HEK293 (cell line): Measurements from ENCODE around the gene SEC24A.

ENCODE experiments used
- BCL6B ChIP-seq: fragments of 450-650 bp; formaldehyde crosslinking; IDR thresholded peaks from 2 replicates; pipeline ENCODE4 v1.5.1; 2017; ENCODE audit warnings: missing biosample characterization, missing genetic modification characterization
- FEZF1 ChIP-seq: fragments of 450-650 bp; formaldehyde crosslinking; IDR thresholded peaks from 2 replicates; pipeline ENCODE4 v1.5.1; 2016; ENCODE audit warnings: missing biosample characterization, missing genetic modification characterization
- GFI1B ChIP-seq: fragments of 450-650 bp; formaldehyde crosslinking; IDR thresholded peaks from 2 replicates; pipeline ENCODE4 v1.5.1; 2016; ENCODE audit warnings: missing biosample characterization, missing genetic modification characterization
- GLIS2 ChIP-seq: fragments of 450-650 bp; formaldehyde crosslinking; IDR thresholded peaks from 2 replicates; pipeline ENCODE4 v1.5.1; 2016; ENCODE audit warnings: missing biosample characterization, missing genetic modification characterization
- HIC1 ChIP-seq: fragments of 450-650 bp; formaldehyde crosslinking; IDR thresholded peaks from 2 replicates; pipeline ENCODE4 v1.5.1; 2016; ENCODE audit warnings: missing biosample characterization, missing genetic modification characterization
- IKZF3 ChIP-seq: fragments of 450-650 bp; IDR thresholded peaks from 2 replicates; pipeline ENCODE4 v1.5.0; 2018; ENCODE audit warnings: missing biosample characterization, mild to moderate bottlenecking, missing genetic modification characterization, moderate library complexity
- SALL2 ChIP-seq: fragments of 450-650 bp; formaldehyde crosslinking; IDR thresholded peaks from 2 replicates; pipeline ENCODE4 v1.5.0; 2017; ENCODE audit warnings: missing biosample characterization, mild to moderate bottlenecking, missing genetic modification characterization, borderline replicate concordance
- ZBTB1 ChIP-seq: fragments of 450-650 bp; formaldehyde crosslinking; IDR thresholded peaks from 2 replicates; pipeline ENCODE4 v1.5.1; 2016; ENCODE audit warnings: missing biosample characterization, missing genetic modification characterization
- ZBTB17 ChIP-seq: fragments of 450-650 bp; formaldehyde crosslinking; IDR thresholded peaks from 2 replicates; pipeline ENCODE4 v1.5.1; 2016; ENCODE audit warnings: missing biosample characterization, missing genetic modification characterization
- ZBTB26 ChIP-seq: fragments of 450-650 bp; formaldehyde crosslinking; optimal IDR thresholded peaks from 2 replicates; pipeline ENCODE3; 2016; ENCODE audit warnings: missing biosample characterization, mild to moderate bottlenecking, missing genetic modification characterization
- ZFP41 ChIP-seq: fragments of 450-650 bp; formaldehyde crosslinking; IDR thresholded peaks from 2 replicates; pipeline ENCODE4 v1.5.1; 2016; ENCODE audit warnings: missing biosample characterization, missing genetic modification characterization, borderline replicate concordance
- ZNF112 ChIP-seq: fragments of 450-650 bp; formaldehyde crosslinking; IDR thresholded peaks from 2 replicates; pipeline ENCODE4 v1.5.0; 2017; ENCODE audit warnings: missing biosample characterization, missing genetic modification characterization
- ZNF169 ChIP-seq: fragments of 450-650 bp; formaldehyde crosslinking; IDR thresholded peaks from 2 replicates; pipeline ENCODE4 v1.5.1; 2016; ENCODE audit warnings: missing biosample characterization, missing genetic modification characterization
- ZNF202 ChIP-seq: fragments of 450-650 bp; formaldehyde crosslinking; IDR thresholded peaks from 2 replicates; pipeline ENCODE4 v1.5.1; 2016; ENCODE audit warnings: missing biosample characterization, missing genetic modification characterization, borderline replicate concordance
- ZNF221 ChIP-seq: fragments of 450-650 bp; formaldehyde crosslinking; IDR thresholded peaks from 2 replicates; pipeline ENCODE4 v1.5.1; 2017; ENCODE audit warnings: missing biosample characterization, missing genetic modification characterization, borderline replicate concordance
- ZNF280C ChIP-seq: fragments of 450-650 bp; formaldehyde crosslinking; IDR thresholded peaks from 2 replicates; pipeline ENCODE4 v1.5.1; 2016; ENCODE audit warnings: missing biosample characterization, missing genetic modification characterization
- ZNF292 ChIP-seq: fragments of 450-650 bp; formaldehyde crosslinking; IDR thresholded peaks from 2 replicates; pipeline ENCODE4 v1.5.1; 2016; ENCODE audit warnings: low read depth, missing biosample characterization, missing genetic modification characterization, borderline replicate concordance
- ZNF311 ChIP-seq: fragments of 450-650 bp; formaldehyde crosslinking; IDR thresholded peaks from 2 replicates; pipeline ENCODE4 v1.5.1; 2017; ENCODE audit warnings: missing biosample characterization, missing genetic modification characterization, borderline replicate concordance
- ZNF335 ChIP-seq: fragments of 450-650 bp; formaldehyde crosslinking; conservative IDR thresholded peaks from 2 replicates; pipeline ENCODE4 v1.5.1; 2016; ENCODE audit warnings: missing biosample characterization, missing genetic modification characterization
- ZNF341 ChIP-seq: fragments of 450-650 bp; formaldehyde crosslinking; IDR thresholded peaks from 2 replicates; pipeline ENCODE4; 2016; ENCODE audit warnings: low read depth, missing biosample characterization, missing genetic modification characterization
- ZNF423 ChIP-seq: fragments of 450-650 bp; formaldehyde crosslinking; IDR thresholded peaks from 2 replicates; pipeline ENCODE4 v1.5.1; 2016; ENCODE audit warnings: missing biosample characterization, missing genetic modification characterization
- ZNF473 ChIP-seq: fragments of 450-650 bp; formaldehyde crosslinking; IDR thresholded peaks from 2 replicates; pipeline ENCODE4 v1.5.1; 2017; ENCODE audit warnings: missing biosample characterization, missing genetic modification characterization
- ZNF510 ChIP-seq: fragments of 450-650 bp; formaldehyde crosslinking; IDR thresholded peaks from 2 replicates; pipeline ENCODE4 v1.5.1; 2018; ENCODE audit warnings: mild to moderate bottlenecking, missing genetic modification characterization, missing biosample characterization; ENCODE audit not compliant: insufficient replicate concordance
- ZNF518A ChIP-seq: fragments of 450-650 bp; formaldehyde crosslinking; conservative IDR thresholded peaks from 2 replicates; pipeline ENCODE4 v1.5.1; 2016; ENCODE audit warnings: low read depth, missing biosample characterization, missing genetic modification characterization
- ZNF560 ChIP-seq: fragments of 450-650 bp; formaldehyde crosslinking; IDR thresholded peaks from 2 replicates; pipeline ENCODE4 v1.5.1; 2017; ENCODE audit warnings: missing biosample characterization, missing genetic modification characterization, borderline replicate concordance
- ZNF626 ChIP-seq: fragments of 450-650 bp; sonication (Bioruptor Pico); formaldehyde crosslinking; IDR thresholded peaks from 2 replicates; pipeline ENCODE4 v1.5.1; 2018; ENCODE audit warnings: missing biosample characterization, missing genetic modification characterization, inconsistent platforms
- ZNF629 ChIP-seq: fragments of 450-650 bp; formaldehyde crosslinking; IDR thresholded peaks from 2 replicates; pipeline ENCODE4 v1.5.1; 2017; ENCODE audit warnings: missing biosample characterization, missing genetic modification characterization
- ZNF707 ChIP-seq: fragments of 450-650 bp; formaldehyde crosslinking; IDR thresholded peaks from 2 replicates; pipeline ENCODE4 v1.5.1; 2016; ENCODE audit warnings: missing biosample characterization, missing genetic modification characterization

SEC24A gene

GRCh38 chr5:134738133-134738962, 89.8 kb downstream of the SEC24A start, which contains the start of gene CAMLG (continued):
- TF ChIP-seq IKZF3 (tag by site-specific recombination): peak; percentile 56; the same call in 1 of the 2 replicates
- TF ChIP-seq SALL2: no peak
- no peak for TF ChIP-seq ZNF112
- TF ChIP-seq ZNF626 (tag by site-specific recombination): no peak
- TF ChIP-seq ZNF311 (tag by site-specific recombination): no peak
- peak; percentile 72 for TF ChIP-seq HIC1 (tag by site-specific recombination)
- TF ChIP-seq ZBTB26 (tag by site-specific recombination): peak; percentile 99
- no peak for TF ChIP-seq BCL6B (tag by site-specific recombination)
- peak; percentile 95 for TF ChIP-seq GLIS2 (tag by site-specific recombination)
- TF ChIP-seq ZNF341 (tag by site-specific recombination): peak; percentile 95
- TF ChIP-seq ZNF335 (tag by site-specific recombination): peak; percentile 88
- TF ChIP-seq ZBTB17: peak; percentile 94
- no peak for TF ChIP-seq FEZF1 (tag by site-specific recombination)
- no peak for TF ChIP-seq ZFP41
- no peak for TF ChIP-seq ZNF560 (tag by site-specific recombination)
- TF ChIP-seq ZNF707 (tag by site-specific recombination): 0 out of 2 replicates have a peak, but pooled peaks have one; percentile 14
- TF ChIP-seq ZNF518A: no peak
- TF ChIP-seq ZNF629: peak; percentile 97
- no peak for TF ChIP-seq ZNF292 (tag by site-specific recombination)
- TF ChIP-seq ZBTB1 (tag by site-specific recombination): peak; percentile 94
- no peak for TF ChIP-seq ZNF473 (tag by site-specific recombination)
- TF ChIP-seq ZNF202 (tag by site-specific recombination): no peak
- TF ChIP-seq ZNF169 (tag by site-specific recombination): no peak
- no peak for TF ChIP-seq ZNF221 (tag by site-specific recombination)
- no peak for TF ChIP-seq ZNF280C (tag by site-specific recombination)
- TF ChIP-seq ZNF423 (tag by site-specific recombination): no peak
- TF ChIP-seq GFI1B: no peak
- TF ChIP-seq ZNF510 (tag by site-specific recombination): no peak
